ENCODE results near the gene LRRC4. TPM values are rescaled to one million over a fixed set of nuclear protein-coding genes. Genes with fewer than 3 reads are reported as not detected.

Gene LRRC4
- polyA plus RNA-seq, 1 experiment, result 0.12 TPM

GRCh38 chr7:128076196-128076795, 45.1 kb upstream of the LRRC4 start:
- Histone ChIP-seq H3K4me3 (ENCODE audit: low read depth, low read length) (no peak overlapping the region), H3K27me3 (ENCODE audit: control insufficient read depth, insufficient read depth, low read length) (no peaks in the 10 kb centered on the region), H3K36me3 (ENCODE audit: control insufficient read depth, insufficient read depth, low read length) (peaks cover 22% of the 10 kb centered on the region)
- CTCF ChIA-PET, result no interaction called here
- POLR2A ChIA-PET, result no interaction called here
- DNase-seq (ENCODE audit: low read depth), result no peak
- TF ChIP-seq CTCF (IDR thresholded peaks at IDR 0.05; ENCODE audit: insufficient read depth, low read depth, low read length), result no peak

GRCh38 chr7:128075242-128076095, 44.2 kb upstream of the LRRC4 start:
- no peak for DNase-seq (ENCODE audit: low read depth)
- Histone ChIP-seq H3K27me3 (ENCODE audit: control insufficient read depth, insufficient read depth, low read length) (no peaks in the 10 kb centered on the region), H3K4me3 (ENCODE audit: low read depth, low read length) (no peak overlapping the region), H3K36me3 (ENCODE audit: control insufficient read depth, insufficient read depth, low read length) (peaks cover 21% of the 10 kb centered on the region)
- CTCF ChIA-PET, result no interaction called here
- no peak for TF ChIP-seq CTCF (IDR thresholded peaks at IDR 0.05; ENCODE audit: insufficient read depth, low read depth, low read length)
- POLR2A ChIA-PET, result no interaction called here

- CTCF ChIA-PET, result no interaction called here
- no peak for TF ChIP-seq CTCF (IDR thresholded peaks at IDR 0.05; ENCODE audit: insufficient read depth, low read depth, low read length)
- H3K4me3 ChIP-seq (ENCODE audit: low read depth, low read length), result no peak overlapping the region
- no peak for DNase-seq (ENCODE audit: low read depth)
- peaks cover 18% of the 10 kb centered on the region for H3K36me3 ChIP-seq (ENCODE audit: control insufficient read depth, insufficient read depth, low read length)
- POLR2A ChIA-PET, result no interaction called here
- no peaks in the 10 kb centered on the region for H3K27me3 ChIP-seq (ENCODE audit: control insufficient read depth, insufficient read depth, low read length)
Measured at GRCh38 chr7:128074736-128075135, 43.5 kb upstream of the LRRC4 start.

GRCh38 chr7:128074336-128074735, 43.1 kb upstream of the LRRC4 start:
- TF ChIP-seq CTCF (IDR thresholded peaks at IDR 0.05; ENCODE audit: insufficient read depth, low read depth, low read length), result no peak
- H3K4me3 ChIP-seq (ENCODE audit: low read depth, low read length), result no peak overlapping the region
- POLR2A ChIA-PET, result no interaction called here
- H3K27me3 ChIP-seq (ENCODE audit: control insufficient read depth, insufficient read depth, low read length), result no peaks in the 10 kb centered on the region
- CTCF ChIA-PET, result no interaction called here
- DNase-seq (ENCODE audit: low read depth), result no peak
- peaks cover 17% of the 10 kb centered on the region for H3K36me3 ChIP-seq (ENCODE audit: control insufficient read depth, insufficient read depth, low read length)

DNA sequence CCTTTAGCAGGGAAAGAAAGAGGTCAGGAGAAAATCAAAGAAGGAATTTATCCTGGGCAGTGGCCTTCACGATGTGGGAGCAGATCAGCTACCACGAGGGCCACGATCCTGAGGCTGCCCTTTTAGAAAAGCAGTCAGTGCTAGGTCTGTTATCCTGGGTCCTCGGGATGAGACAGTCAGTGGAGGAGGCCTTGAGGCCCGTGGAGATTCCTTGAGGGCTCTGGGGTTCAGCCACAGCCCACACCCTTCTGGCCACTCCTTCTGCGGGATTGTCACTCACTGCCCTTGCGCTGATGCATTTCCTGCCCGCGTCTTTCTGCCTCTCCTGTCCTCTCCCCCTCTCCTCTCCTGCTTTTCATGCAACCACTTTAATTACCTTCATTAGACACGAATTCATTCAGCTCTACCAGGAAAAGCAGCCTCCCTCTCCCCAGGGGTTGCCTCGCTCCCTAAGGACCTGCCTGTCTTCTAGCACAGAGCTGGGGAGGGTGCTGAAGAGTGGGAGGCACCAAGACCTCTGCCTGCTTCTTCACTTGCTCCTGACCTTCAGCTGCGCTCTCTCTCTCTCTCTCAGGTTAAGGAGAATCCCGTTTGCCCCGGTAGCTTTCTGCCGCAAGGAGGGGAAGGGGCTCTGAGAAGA, 42.6 kb upstream of the LRRC4 start:
- H3K4me3 ChIP-seq (ENCODE audit: low read depth, low read length), result no peak overlapping the region
- no peak for TF ChIP-seq CTCF (IDR thresholded peaks at IDR 0.05; ENCODE audit: insufficient read depth, low read depth, low read length)
- H3K36me3 ChIP-seq (ENCODE audit: control insufficient read depth, insufficient read depth, low read length), result peaks cover 12% of the 10 kb centered on the region
- no peak for DNase-seq (ENCODE audit: low read depth)
- no peaks in the 10 kb centered on the region for H3K27me3 ChIP-seq (ENCODE audit: control insufficient read depth, insufficient read depth, low read length)
- CTCF ChIA-PET, result no interaction called here
- POLR2A ChIA-PET, result no interaction called here

All from BJ (cell line).